NOMO-1 treated with DMSO at 0.1 percent for 48 hours (cell line): ENCODE results near the gene DNMT3B.
"Not testable (repeated sequence)": the region's sequence is repeated elsewhere in the genome, so short reads cannot be mapped to it uniquely, and the experiment has no call there.

Experiments used
- DNase-seq: peaks from one replicate; lab custom pipeline; 2025; ENCODE audit not compliant: unreplicated experiment; lab: John Stamatoyannopoulos, UW

The DNMT3B gene

GRCh38 chr20:32762754-32763201 lies 593 bp downstream of the DNMT3B start:
- DNase-seq: peak; percentile 33

DNA sequence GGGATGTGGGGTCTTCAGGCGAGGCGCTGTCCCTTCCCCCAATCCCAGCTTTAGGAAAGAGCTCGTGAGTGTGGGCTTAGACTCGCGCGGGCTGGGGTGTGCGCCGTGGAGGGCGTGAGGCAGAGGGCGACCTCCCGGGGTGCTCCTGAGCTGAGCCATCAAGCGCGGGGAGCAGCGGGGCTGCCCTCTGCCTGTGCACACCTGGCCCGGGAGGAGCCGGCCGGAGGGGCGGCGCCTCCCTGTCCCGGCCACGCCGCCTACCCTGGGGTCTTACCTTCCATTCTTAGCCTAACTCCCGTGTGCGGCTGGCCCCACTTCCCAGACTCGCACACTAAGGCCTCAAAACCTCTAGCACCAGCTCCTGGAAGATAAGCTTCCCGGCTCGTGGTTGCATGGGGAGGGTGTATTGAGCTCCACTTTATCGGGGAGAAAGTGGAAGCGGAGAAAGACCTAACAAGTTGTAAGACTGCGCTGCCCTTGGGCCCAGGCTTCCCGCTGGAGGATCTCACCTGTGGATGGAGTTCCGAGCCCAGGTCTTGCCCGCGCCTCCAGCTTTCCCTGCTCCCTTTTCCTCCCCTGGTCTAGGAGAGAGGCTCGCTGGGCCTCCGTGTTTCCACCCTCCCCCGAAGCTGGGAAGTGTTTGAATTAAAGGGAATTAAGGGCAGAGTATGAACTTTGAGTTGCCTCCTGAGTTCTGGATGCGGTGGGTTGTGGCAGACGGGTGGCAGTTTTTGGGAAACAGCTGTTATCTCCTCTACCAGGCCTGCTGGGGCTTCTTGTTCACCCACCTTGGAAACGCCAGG lies 1.2 kb downstream of the DNMT3B start:
- no peak for DNase-seq

- no peak for DNase-seq
These were observed 2.1 kb downstream of the DNMT3B start for GRCh38 chr20:32764005-32764960.

DNA sequence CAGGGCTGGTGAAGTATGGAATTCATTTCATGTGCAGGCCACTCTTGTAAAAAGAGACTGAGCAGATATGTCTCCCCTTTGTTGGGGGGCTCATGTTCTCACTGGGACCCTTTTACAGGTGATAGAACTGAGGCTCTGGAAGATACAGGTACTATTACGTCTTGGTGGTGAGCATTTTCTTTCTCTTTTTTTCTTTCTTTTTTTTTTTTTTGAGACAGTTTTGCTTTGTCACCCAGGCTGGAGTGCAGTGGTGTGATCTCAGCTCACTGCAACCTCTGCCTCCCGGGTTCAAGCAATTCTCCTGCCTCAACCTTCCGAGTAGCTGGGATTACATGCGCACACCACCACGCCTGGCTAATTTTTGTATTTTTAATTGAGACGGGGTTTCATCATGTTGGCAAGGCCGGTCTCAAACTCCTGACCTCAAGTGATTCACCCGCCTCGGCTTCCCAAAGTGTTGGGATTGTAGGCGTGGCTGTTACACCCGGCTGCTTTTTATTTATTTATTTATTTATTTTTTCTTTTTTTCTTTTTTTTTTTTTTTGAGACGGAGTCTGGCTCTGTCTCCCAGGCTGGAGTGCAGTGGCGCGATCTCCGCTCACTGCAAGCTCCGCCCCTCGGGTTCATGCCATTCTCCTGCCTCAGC lies 3.2 kb downstream of the DNMT3B start:
- not testable (repeated sequence) for DNase-seq

- no peak for DNase-seq
These were observed 5.4 kb downstream of the DNMT3B start for GRCh38 chr20:32767418-32768198.

DNA sequence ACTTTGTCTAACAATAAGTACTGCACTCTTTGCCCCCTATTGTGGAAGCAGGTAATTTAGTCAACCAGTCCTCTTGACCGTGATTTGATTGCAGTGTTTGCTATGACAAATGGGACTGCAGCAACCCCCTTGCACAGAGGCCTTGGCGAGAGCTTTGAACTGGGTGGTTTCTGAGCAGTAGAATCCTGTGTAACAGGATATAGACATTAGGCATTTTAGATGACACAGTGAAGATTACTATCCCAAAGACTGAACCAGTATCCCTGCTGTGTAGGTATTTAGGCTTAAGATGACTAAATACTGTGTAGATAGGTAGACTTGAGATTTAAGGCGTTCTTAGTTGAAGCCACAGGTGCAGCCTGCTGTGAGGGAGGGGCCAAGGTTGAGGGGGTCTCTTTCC lies 9.9 kb downstream of the DNMT3B start:
- DNase-seq: no peak

GRCh38 chr20:32773223-32773622 lies 11.0 kb downstream of the DNMT3B start:
- no peak for DNase-seq

- DNase-seq: no peak
These were observed 11.7 kb downstream of the DNMT3B start for GRCh38 chr20:32773855-32774254.

DNA sequence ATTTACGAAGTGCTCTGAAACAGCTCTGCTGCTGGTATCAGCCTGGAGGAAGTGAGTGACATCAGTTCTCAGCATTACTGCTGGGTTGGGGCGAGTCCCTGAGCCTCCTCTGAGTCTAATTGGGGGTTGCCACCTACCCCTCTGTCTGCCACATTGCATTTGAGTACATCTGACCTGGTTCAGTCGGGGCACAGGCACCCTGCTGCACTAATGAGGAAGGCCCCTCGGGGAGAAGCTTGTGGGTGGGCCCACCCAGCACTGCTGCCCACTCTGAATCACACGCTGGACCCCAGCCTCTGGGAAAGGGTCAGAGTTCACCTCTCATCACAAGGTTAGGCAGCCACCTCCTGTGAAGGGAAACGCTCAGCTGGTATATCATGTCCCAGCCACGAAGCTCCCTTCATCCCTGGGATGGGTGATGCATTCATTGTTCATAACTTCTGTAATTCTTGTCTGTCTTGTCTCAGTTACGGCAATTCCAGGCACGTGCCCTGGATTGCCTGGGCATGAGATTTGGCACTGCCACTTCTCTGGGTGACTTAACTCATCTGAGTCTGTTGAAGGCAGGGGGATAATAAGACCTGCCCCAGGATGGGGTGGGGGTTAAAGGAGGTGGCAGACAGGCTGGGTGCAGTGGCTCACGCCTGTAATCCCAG lies 13.3 kb downstream of the DNMT3B start:
- no peak for DNase-seq

GRCh38 chr20:32777177-32777956 lies 15.2 kb downstream of the DNMT3B start:
- no peak for DNase-seq

DNA sequence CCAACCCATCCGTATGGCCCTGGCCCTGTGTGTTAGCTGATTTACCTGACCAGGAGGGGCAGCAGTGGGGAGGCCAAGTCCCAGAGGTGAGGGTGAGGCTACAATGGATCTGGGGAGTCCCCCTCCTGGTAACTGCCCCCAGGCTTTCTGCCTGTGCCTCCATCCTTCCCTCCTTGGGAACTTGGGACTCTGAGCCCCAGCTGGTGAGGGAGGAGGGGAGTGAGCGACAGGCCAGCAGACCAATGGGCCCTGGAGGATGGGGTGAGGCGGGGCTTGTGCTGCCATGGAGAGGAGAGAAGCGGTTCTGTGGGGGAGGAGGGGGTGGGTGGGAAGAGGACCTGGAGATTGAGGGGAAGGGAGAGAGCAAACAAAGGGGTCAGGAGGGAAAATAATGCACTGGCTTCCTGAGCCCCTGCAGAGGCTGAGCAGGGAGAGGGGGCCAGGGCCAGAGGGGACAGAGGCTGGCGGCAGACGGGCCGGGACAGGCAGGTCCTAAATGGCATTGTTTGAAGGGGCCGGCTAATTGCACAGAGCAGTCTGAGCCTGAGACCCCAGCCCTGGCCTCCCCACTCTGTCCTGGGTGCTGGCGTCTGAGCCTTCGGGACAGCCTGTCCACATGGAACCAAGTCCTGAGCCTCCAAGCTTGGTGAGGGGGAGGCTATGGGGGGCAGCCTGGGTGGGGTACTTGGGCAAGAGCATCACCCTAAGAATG lies 17.5 kb downstream of the DNMT3B start:
- DNase-seq: no peak

- DNase-seq: no peak
These were observed 18.1 kb downstream of the DNMT3B start for GRCh38 chr20:32780278-32780677.

DNA sequence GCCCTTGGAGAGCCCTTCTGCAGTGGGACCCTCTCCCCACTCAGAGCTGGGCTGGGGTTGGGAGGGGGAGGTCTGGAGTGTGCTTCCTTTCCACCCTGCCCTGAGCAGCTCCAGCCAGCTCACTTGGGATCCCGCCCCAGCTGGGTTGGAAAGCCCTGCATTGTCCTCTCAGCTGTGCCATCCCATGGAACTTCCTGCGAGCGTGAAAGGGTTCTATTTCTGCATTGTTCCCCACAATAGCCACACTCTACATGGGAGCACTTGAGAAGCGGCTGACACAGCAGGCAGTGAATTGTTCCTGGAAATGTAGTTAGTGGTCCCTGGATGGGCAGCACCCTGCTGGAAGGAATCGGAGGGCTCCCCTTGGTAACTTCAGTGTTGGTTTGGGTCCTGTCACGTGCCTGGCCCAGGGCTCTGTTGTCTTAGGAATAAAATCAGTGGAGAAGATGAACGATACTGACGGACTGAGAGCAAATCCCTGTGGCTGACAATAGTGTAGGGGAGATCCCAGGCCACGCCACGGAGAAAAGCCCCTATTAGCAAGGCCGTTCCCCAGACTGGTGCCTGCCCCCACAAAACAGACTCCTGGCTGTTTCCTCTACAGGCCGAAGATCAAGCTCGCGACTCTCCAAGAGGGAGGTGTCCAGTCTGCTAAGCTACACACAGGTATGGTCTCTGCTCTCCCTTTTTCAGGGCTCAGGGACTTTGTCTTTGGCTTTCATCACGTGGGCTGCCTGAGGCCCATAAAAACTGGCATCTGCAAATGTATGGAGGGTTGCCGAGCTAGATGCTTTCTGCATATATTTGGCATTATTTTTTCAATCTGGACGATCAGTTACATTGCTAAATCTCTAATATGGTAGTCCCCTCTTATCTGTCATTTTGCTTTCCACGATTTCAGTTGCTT lies 18.8 kb downstream of the DNMT3B start:
- DNase-seq: no peak

GRCh38 chr20:32784369-32785080 lies 22.3 kb downstream of the DNMT3B start:
- no peak for DNase-seq

DNA sequence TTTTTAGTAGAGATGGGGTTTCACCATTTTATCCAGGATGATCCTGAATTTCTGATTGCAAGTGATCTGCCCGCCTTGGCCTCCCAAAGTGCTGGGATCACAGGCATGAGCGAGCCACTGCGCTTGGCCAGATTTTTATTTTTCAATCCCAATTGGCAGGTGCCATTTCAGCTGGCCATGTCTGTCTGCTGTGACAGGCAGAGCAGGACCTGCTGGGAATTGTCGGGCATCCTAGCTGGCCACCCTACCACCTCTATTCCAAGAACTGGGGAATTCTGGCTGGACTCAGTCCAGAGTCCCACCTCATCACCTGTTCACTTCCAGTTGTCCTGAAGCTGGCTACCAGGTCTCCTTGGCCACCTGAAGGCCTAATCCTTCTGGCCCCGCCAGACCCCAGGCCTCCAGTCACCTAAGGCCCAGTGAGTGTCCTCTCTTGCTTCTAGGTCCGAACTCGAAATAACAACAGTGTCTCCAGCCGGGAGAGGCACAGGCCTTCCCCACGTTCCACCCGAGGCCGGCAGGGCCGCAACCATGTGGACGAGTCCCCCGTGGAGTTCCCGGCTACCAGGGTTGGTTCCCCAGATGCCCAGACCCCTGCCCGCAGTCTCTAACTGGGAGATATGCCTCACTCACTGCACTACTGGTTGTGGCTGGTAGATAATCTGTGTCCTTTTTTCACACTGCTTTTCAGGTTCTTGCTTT lies 24.0 kb downstream of the DNMT3B start:
- no peak for DNase-seq

DNA sequence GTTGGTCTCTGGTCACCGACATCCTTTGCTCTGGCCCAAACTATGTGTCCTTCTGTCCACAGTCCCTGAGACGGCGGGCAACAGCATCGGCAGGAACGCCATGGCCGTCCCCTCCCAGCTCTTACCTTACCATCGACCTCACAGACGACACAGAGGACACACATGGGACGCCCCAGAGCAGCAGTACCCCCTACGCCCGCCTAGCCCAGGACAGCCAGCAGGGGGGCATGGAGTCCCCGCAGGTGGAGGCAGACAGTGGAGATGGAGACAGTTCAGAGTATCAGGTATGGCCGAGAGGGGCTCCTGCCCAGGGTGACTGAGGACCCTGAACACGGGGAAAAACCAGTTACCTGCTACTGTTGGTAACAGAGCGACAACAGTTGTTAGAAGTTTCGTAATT lies 25.0 kb downstream of the DNMT3B start:
- DNase-seq: no peak
